IMR-90 (cell line): Measurements from ENCODE around the gene DNAH17. TPM values are rescaled to one million over a fixed set of nuclear protein-coding genes. Genes with fewer than 3 reads are reported as not detected.

ENCODE experiments used
- ATAC-seq: fragments of 200-7000 bp; cut with Tn5 transposase; 2 replicates; pipeline ENCODE4 v1.9.1; 2020; ENCODE audit warnings: low read depth, mild to moderate bottlenecking, moderate library complexity
- BruUV-seq: library from RNA; stranded (reverse); fragments of 400-500 nt; replicated peaks from 2 replicates; lab custom pipeline; 2021; lab: Mats Ljungman, UMichigan
- CTCF ChIA-PET: fragments of 300-600 bp; formaldehyde crosslinking; extraction: SDS; loops from one replicate; lab custom pipeline; 2021; ENCODE audit warnings: antibody characterized with exemption; lab: Yijun Ruan, JAX
- POLR2A ChIA-PET: fragments of 300-600 bp; sonication (Branson Sonifier 250); formaldehyde crosslinking; loops from one replicate; lab custom pipeline; 2022; ENCODE audit warnings: antibody characterized with exemption; ENCODE audit not compliant: unreplicated experiment; lab: Charles Lee
- DNase-seq: peaks from one replicate; pipeline ENCODE4 v3.0.0; 2013
- H2AFZ ChIP-seq: replicated peaks from 2 replicates; pipeline ENCODE3; 2013; ENCODE audit warnings: low read length, mild to moderate bottlenecking; ENCODE audit not compliant: poor library complexity
- H2AK5ac ChIP-seq: 2 replicates; pipeline ENCODE4 v1.6.1; 2013; ENCODE audit warnings: low read depth, low read length, inconsistent platforms
- H2AK9ac ChIP-seq: replicated peaks from 2 replicates; pipeline ENCODE3; 2013; ENCODE audit warnings: mild to moderate bottlenecking, low read depth, low read length, moderate library complexity; ENCODE audit not compliant: poor library complexity
- H2BK120ac ChIP-seq: 2 replicates; pipeline ENCODE4 v1.6.1; 2013; ENCODE audit warnings: low read depth, low read length, inconsistent platforms
- H2BK15ac ChIP-seq: 3 replicates; pipeline ENCODE4 v1.6.1; 2013; ENCODE audit warnings: low read depth, low read length, inconsistent platforms
- H2BK20ac ChIP-seq: 2 replicates; pipeline ENCODE4 v1.6.1; 2013; ENCODE audit warnings: low read depth, mild to moderate bottlenecking, inconsistent platforms, low read length, moderate library complexity
- H2BK5ac ChIP-seq: 2 replicates; pipeline ENCODE4 v1.6.1; 2013; ENCODE audit warnings: mild to moderate bottlenecking, low read depth, low read length, inconsistent platforms; ENCODE audit not compliant: poor library complexity, severe bottlenecking
- H3K14ac ChIP-seq: replicated peaks from 2 replicates; pipeline ENCODE4 v1.6.1; 2013; ENCODE audit warnings: low read depth, low read length, inconsistent platforms
- H3K18ac ChIP-seq: 2 replicates; pipeline ENCODE4 v1.6.1; 2013; ENCODE audit warnings: low read depth, low read length, control low read depth
- H3K23ac ChIP-seq: 2 replicates; pipeline ENCODE4 v1.6.1; 2013; ENCODE audit warnings: low read depth, low read length, inconsistent platforms
- H3K27ac ChIP-seq: 2 replicates; pipeline ENCODE4 v1.5.1; 2013; ENCODE audit warnings: mild to moderate bottlenecking, control low read depth, low read length; ENCODE audit not compliant: insufficient read depth
- H3K27me3 ChIP-seq: 2 replicates; pipeline ENCODE4 v1.6.1; 2013; ENCODE audit warnings: low read length; ENCODE audit not compliant: control insufficient read depth, insufficient read depth
- H3K36me3 ChIP-seq: 2 replicates; pipeline ENCODE4 v1.6.1; 2013; ENCODE audit warnings: low read length, mixed read lengths; ENCODE audit not compliant: control insufficient read depth, insufficient read depth
- H3K4ac ChIP-seq: 2 replicates; pipeline ENCODE4 v1.6.1; 2013; ENCODE audit warnings: low read depth, low read length, inconsistent platforms
- H3K4me1 ChIP-seq: 2 replicates; pipeline ENCODE4 v1.6.1; 2013; ENCODE audit warnings: low read length, mixed read lengths; ENCODE audit not compliant: control insufficient read depth, insufficient read depth
- H3K4me2 ChIP-seq: 2 replicates; pipeline ENCODE4 v1.6.1; 2013; ENCODE audit warnings: low read depth, mild to moderate bottlenecking, control low read depth, low read length, moderate library complexity
- H3K4me3 ChIP-seq: 2 replicates; pipeline ENCODE4 v1.5.1; 2013; ENCODE audit warnings: low read depth, mild to moderate bottlenecking, control low read depth, low read length, moderate library complexity; ENCODE audit not compliant: insufficient read depth
- H3K56ac ChIP-seq: 2 replicates; pipeline ENCODE4 v1.6.1; 2013; ENCODE audit warnings: low read length, inconsistent platforms; ENCODE audit not compliant: insufficient read depth; ENCODE audit errors: extremely low read depth
- H3K79me1 ChIP-seq, 2 experiments: 2 replicates each; pipeline ENCODE4 v1.6.1; 2013; ENCODE audit warnings: low read length in 2 of 2, inconsistent platforms in 1 of 2, low read depth in 1 of 2
- H3K9ac ChIP-seq: 2 replicates; pipeline ENCODE4 v1.6.1; 2013; ENCODE audit warnings: low read depth, low read length, control low read depth
- H3K9me1 ChIP-seq: 2 replicates; pipeline ENCODE4 v1.6.1; 2013; ENCODE audit warnings: low read length, inconsistent platforms; ENCODE audit not compliant: insufficient read depth
- H3K9me3 ChIP-seq: 2 replicates; pipeline ENCODE4 v1.6.1; 2013; ENCODE audit warnings: low read length; ENCODE audit not compliant: control insufficient read depth, insufficient read depth
- H4K20me1 ChIP-seq: 2 replicates; pipeline ENCODE4 v1.6.1; 2013; ENCODE audit warnings: low read length, inconsistent platforms; ENCODE audit not compliant: insufficient read depth
- H4K5ac ChIP-seq: 2 replicates; pipeline ENCODE4 v1.6.1; 2013; ENCODE audit warnings: mild to moderate bottlenecking, low read depth, low read length, control low read depth
- H4K8ac ChIP-seq, 2 experiments: 2 replicates each; pipeline ENCODE4 v1.6.1; 2013; ENCODE audit warnings: low read depth in 2 of 2, low read length in 2 of 2, control low read depth in 1 of 2, inconsistent platforms in 1 of 2
- H4K91ac ChIP-seq: 2 replicates; pipeline ENCODE4 v1.6.1; 2013; ENCODE audit warnings: low read depth, low read length, inconsistent platforms; ENCODE audit not compliant: insufficient read depth
- CHD1 ChIP-seq: IDR thresholded peaks from 2 replicates; pipeline ENCODE4 v1.6.1; 2012; ENCODE audit warnings: low read depth, low read length, improper control_type of control experiment
- MXI1 ChIP-seq: IDR thresholded peaks from 2 replicates; pipeline ENCODE4 v1.6.1; 2012; ENCODE audit warnings: low read depth, mild to moderate bottlenecking, low read length, moderate library complexity, borderline replicate concordance
- RCOR1 ChIP-seq: IDR thresholded peaks from 2 replicates; pipeline ENCODE4 v1.6.1; 2012; ENCODE audit warnings: mild to moderate bottlenecking, low read length, improper control_type of control experiment; ENCODE audit not compliant: insufficient replicate concordance
- WGBS, 2 experiments: methylation state at CpG; one replicate each; pipeline versions ENCODE4 v1.1.5 to v1.1.7; 2013; ENCODE audit warnings: missing lambda C conversion rate in 2 of 2; ENCODE audit not compliant: insufficient read length in 1 of 2; ENCODE audit errors: extremely low coverage in 2 of 2; 5-methylcytosine and 5-hydroxymethylcytosine counted together
- dilution Hi-C: fragments of 300-500 bp; cut with HindIII; formaldehyde crosslinking; loops from one replicate; pipeline ENCODE4 v1.14.3; 2018; ENCODE audit warnings: low sequenced_read_pairs; ENCODE audit not compliant: unreplicated experiment
- in situ Hi-C: fragments of 300-500 bp; cut with MboI; formaldehyde crosslinking; loops from 3 replicates; pipeline ENCODE4 v1.14.3; 2019; ENCODE audit warnings: low sequenced_read_pairs, inconsistent platforms, mixed read lengths
- intact Hi-C: fragments of 100-400 bp; cut with micrococcal nuclease; formaldehyde crosslinking; loops from 2 replicates; pipeline ENCODE4 v1.10.0; 2022
- polyA plus RNA-seq, 3 experiments: library from polyadenylated mRNA; depleted of rRNA; stranded (reverse); fragments of >200 nt; gene quantifications; 2 replicates each; pipeline ENCODE4 v1.2.3, GENCODE V29; 2012; ENCODE audit warnings: low replicate concordance in 1 of 3
- total RNA-seq: library from RNA; depleted of rRNA; stranded (reverse); fragments of >200 nt; gene quantifications from 2 replicates; pipeline ENCODE4 v1.2.3, GENCODE V29; 2012

The DNAH17 gene
- total and polyA plus RNA-seq, 2 of the 4 experiments (the other 2 are of a cell fraction) = not detected

DNA sequence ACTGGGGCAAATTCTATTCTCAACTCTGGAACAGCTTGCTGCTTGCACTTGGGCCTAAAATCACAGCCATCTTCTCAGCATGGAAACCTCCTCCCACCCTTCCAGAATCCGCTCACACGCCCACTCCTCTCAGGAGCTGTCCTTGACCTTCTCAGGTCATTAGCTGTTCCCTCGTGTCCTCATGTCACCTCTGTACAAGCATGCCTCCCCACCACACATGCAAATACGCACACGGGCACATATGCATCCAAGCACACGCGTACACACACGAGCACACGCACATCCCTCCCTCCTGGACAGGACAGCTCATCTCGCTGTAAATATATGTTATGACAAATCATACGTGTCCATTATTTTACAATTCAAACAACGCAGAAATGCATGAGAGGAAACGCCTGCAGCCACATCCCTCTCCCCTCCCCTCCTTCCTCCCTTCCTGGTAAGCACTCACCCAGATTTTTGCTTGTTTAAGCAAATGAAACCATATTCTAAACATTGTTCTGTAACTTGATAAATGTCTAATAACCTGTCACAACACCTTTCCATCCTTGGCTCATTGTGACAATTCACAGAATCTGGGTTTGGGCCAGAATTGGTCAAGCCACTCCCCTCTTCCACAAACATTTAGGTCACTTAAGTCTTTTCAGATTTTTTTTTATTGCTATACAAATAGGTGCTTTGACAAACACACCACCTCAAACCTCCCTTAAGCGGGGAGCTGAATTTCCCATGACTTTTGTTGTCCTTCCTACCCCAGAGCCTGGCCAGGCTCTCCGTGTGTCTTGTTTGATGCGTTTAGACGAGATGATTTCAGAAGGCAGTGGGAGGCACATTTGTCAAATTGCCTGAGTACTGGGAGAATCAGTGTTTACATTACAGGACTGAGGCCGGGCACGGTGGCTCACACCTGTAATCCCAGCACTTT lies 41.7 kb downstream of the DNAH17 start:
- Histone ChIP-seq H2AFZ (no peak overlapping the region), H3K9ac (no peak overlapping the region), H3K4me3 (no peak overlapping the region), H3K4ac (no peak overlapping the region), H2BK20ac (no peak overlapping the region), H3K79me1 (no peaks in the 10 kb centered on the region), H3K27ac (no peak overlapping the region), H3K27me3 (peaks cover 14% of the 10 kb centered on the region; the same call in 1 of the 2 replicates), H3K9me3 (no peaks in the 10 kb centered on the region), H4K20me1 (no peaks in the 10 kb centered on the region), H2BK15ac (no peak overlapping the region), H3K18ac (no peak overlapping the region), H3K9me1 (no peaks in the 10 kb centered on the region), H2BK120ac (no peak overlapping the region), H3K23ac (no peak overlapping the region), H3K4me1 (no peaks in the 10 kb centered on the region; the same call in 1 of the 2 replicates), H4K5ac (no peak overlapping the region), H2AK5ac (no peak overlapping the region), H3K14ac (no peak overlapping the region), H4K91ac (no peak overlapping the region), H3K4me2 (no peak overlapping the region), H4K8ac (no peak overlapping the region), H3K36me3 (no peaks in the 10 kb centered on the region), H2BK5ac (no peak overlapping the region), H3K56ac (no peak overlapping the region), H2AK9ac (no peak overlapping the region)
- DNase-seq (no peak), ATAC-seq (no peak)
- dilution Hi-C loops = no loop called here
- no TSS peak for BruUV-seq
- 29% methylated on average over 7 of the region's 19 CpGs; no CpG with 5 or more reads in 1 of the 2 experiments for WGBS, 2 experiments
- intact Hi-C loops = no loop called here
- ChIA-PET POLR2A (no interaction called here), CTCF (interaction anchor here (0.6 kb wide), 1 partner anchor 52 kb away, joined by 3 read pairs; no protein-coding TSS in a partner anchor)
- no peak for TF ChIP-seq RCOR1
- TF ChIP-seq CHD1 = no peak
- TF ChIP-seq MXI1 = no peak
- in situ Hi-C loops = no loop called here
